A549 (cell line): ENCODE data around the gene STXBP6. TPM values are rescaled to one million over a fixed set of nuclear protein-coding genes. Genes with fewer than 3 reads are reported as not detected.

Experiments
- ATAC-seq, 2 experiments: fragments of 200-7000 bp in 1 of 2; fragments of >200 bp in 1 of 2; cut with Nextera tagmentation in 1 of 2; cut with Tn5 transposase in 1 of 2; 3 replicates each; pipeline versions ENCODE4 v1.8.0 to v1.9.1; 2018 to 2020; ENCODE audit warnings: mild to moderate bottlenecking in 1 of 2, moderate library complexity in 1 of 2
- CTCF ChIA-PET: fragments of 300-600 bp; sonication (Branson Sonifier 250); formaldehyde crosslinking; extraction: SDS; loops from one replicate; lab custom pipeline; 2021; ENCODE audit warnings: antibody characterized with exemption, inconsistent platforms; lab: Yijun Ruan, JAX
- POLR2A ChIA-PET: fragments of 350-600 bp; formaldehyde crosslinking; extraction: SDS; loops from one replicate; lab custom pipeline; 2021; ENCODE audit warnings: antibody characterized with exemption, inconsistent platforms; lab: Yijun Ruan, JAX
- DNase-seq, 2 experiments: peaks; one replicate each; pipeline versions ENCODE4 v3.0.0 to v3.0.0-alpha.2; 2011 to 2016; ENCODE audit warnings: low read depth in 1 of 2, low spot score in 1 of 2
- FAIRE-seq: peaks from 2 replicates; lab custom pipeline; 2011; peaks lifted over from hg19 to GRCh38; lab: Jason Lieb, UNC
- H3K27ac ChIP-seq, 2 experiments: fragments of >200 bp; sonication (Bioruptor Twin); formaldehyde crosslinking; 3 replicates each; pipeline ENCODE4 v1.5.1; 2016 to 2017
- H3K4me1 ChIP-seq: fragments of >200 bp; sonication (Bioruptor Twin); formaldehyde crosslinking; 3 replicates; pipeline ENCODE4 v1.6.1; 2016
- H3K4me2 ChIP-seq: fragments of >200 bp; sonication (Bioruptor Twin); formaldehyde crosslinking; 3 replicates; pipeline ENCODE4 v1.6.1; 2016
- H3K4me3 ChIP-seq: fragments of >200 bp; sonication (Bioruptor Twin); formaldehyde crosslinking; 3 replicates; pipeline ENCODE4 v1.5.1; 2016
- H3K9me3 ChIP-seq: fragments of >200 bp; sonication (Bioruptor Twin); formaldehyde crosslinking; 3 replicates; pipeline ENCODE4 v1.6.1; 2016
- CTCF ChIP-seq: fragments of >200 bp; sonication (Bioruptor Twin); formaldehyde crosslinking; IDR thresholded peaks from 3 replicates; pipeline ENCODE4 v1.5.1; 2016
- ESRRA ChIP-seq: fragments of 150-350 bp; IDR thresholded peaks from 2 replicates; pipeline ENCODE4 v1.6.1; 2014; ENCODE audit warnings: mild to moderate bottlenecking, low read length, borderline replicate concordance
- FOXS1 ChIP-seq: fragments of 250-450 bp; sonication (Bioruptor Pico); IDR thresholded peaks from 2 replicates; pipeline ENCODE4 v1.5.0; 2020; ENCODE audit warnings: mild to moderate bottlenecking, moderate library complexity
- GATA3 ChIP-seq: IDR thresholded peaks from 2 replicates; pipeline ENCODE4 v1.6.1; 2012; ENCODE audit warnings: borderline replicate concordance
- HEYL ChIP-seq: fragments of 250-450 bp; sonication (Bioruptor Pico); IDR thresholded peaks from 2 replicates; pipeline ENCODE4 v1.8.0; 2021; ENCODE audit warnings: mild to moderate bottlenecking, moderate library complexity
- JUN ChIP-seq, 2 experiments: fragments of >200 bp; sonication (Bioruptor Twin); formaldehyde crosslinking; IDR thresholded peaks; 2 replicates in 1 of 2; 3 replicates in 1 of 2; pipeline ENCODE4 v1.6.1; 2016 to 2017
- JUNB ChIP-seq: fragments of >200 bp; sonication (Bioruptor Twin); formaldehyde crosslinking; IDR thresholded peaks from 2 replicates; pipeline ENCODE4 v1.6.1; 2016
- MAFK ChIP-seq: fragments of 450-650 bp; IDR thresholded peaks from 2 replicates; pipeline ENCODE4 v1.6.1; 2014; ENCODE audit not compliant: partially characterized antibody
- PBX3 ChIP-seq: IDR thresholded peaks from 2 replicates; pipeline ENCODE4 v1.6.1; 2012
- POLR2A ChIP-seq: IDR thresholded peaks from 2 replicates; pipeline ENCODE4 v1.6.1; 2012; ENCODE audit warnings: mild to moderate bottlenecking, low read length
- POLR2AphosphoS2 ChIP-seq: conservative IDR thresholded peaks from 2 replicates; pipeline ENCODE4 v1.6.1; 2012; ENCODE audit warnings: low read length, improper control_type of control experiment, inconsistent platforms
- RARB ChIP-seq: fragments of 250-450 bp; sonication (Bioruptor Pico); IDR thresholded peaks from 2 replicates; pipeline ENCODE4 v1.8.0; 2021; ENCODE audit warnings: mild to moderate bottlenecking, moderate library complexity
- REST ChIP-seq: fragments of 200-600 bp; sonication (generic); IDR thresholded peaks from 2 replicates; pipeline ENCODE4 v1.6.1; 2016; ENCODE audit warnings: antibody characterized with exemption, mild to moderate bottlenecking, moderate library complexity
- RNF2 ChIP-seq: fragments of 200-600 bp; sonication (generic); IDR thresholded peaks from 2 replicates; pipeline ENCODE4 v1.6.1; 2016; ENCODE audit warnings: low read depth, mild to moderate bottlenecking, antibody characterized with exemption, moderate library complexity, borderline replicate concordance
- SREBF2 ChIP-seq: fragments of 450-650 bp; IDR thresholded peaks from 2 replicates; pipeline ENCODE4 v1.6.1; 2014; ENCODE audit warnings: mild to moderate bottlenecking, moderate library complexity
- WGBS: methylation state at CpG from one replicate; pipeline ENCODE4 v1.1.6; 2017; ENCODE audit errors: missing lambda C conversion rate; 5-methylcytosine and 5-hydroxymethylcytosine counted together
- polyA plus RNA-seq, 4 experiments: library from polyadenylated mRNA; depleted of rRNA in 3 of 4; stranded (reverse); fragments of >200 nt; fragmentation: RNase III in 1 of 4; extraction: RNeasy Plus Mini Kit Qiagen cat#74134 plus additional on column Dnase treatment in 1 of 4; gene quantifications; 2 replicates in 3 of 4; 3 replicates in 1 of 4; pipeline ENCODE4 v1.2.3, GENCODE V29; 2011 to 2017

Gene STXBP6
- polyA plus RNA-seq, 2 of the 4 experiments (the other 2 are of a cell fraction): 1.7 to 6.3 TPM

- 17% methylated on average over 1 of the region's 1 CpG for WGBS
These were observed 114.2 kb downstream of the STXBP6 start for GRCh38 chr14:24935796-24936195.

GRCh38 chr14:24928386-24928900 lies 121.5 kb downstream of the STXBP6 start:
- CTCF ChIA-PET: no interaction called here
- POLR2A ChIA-PET: no interaction called here
- ATAC-seq (no peak), FAIRE-seq (no peak), DNase-seq (no peak)
- H3K4me1 ChIP-seq: no peaks in the 10 kb centered on the region
- H3K4me3 ChIP-seq: no peak overlapping the region
- TF ChIP-seq FOXS1 (CRISPR knock-in tag): no peak
- TF ChIP-seq HEYL: no peak
- no peak for TF ChIP-seq POLR2AphosphoS2
- no peak for TF ChIP-seq JUNB
- TF ChIP-seq GATA3: no peak
- no peak for TF ChIP-seq POLR2A
- TF ChIP-seq RARB (CRISPR knock-in tag): no peak
- no peak for TF ChIP-seq PBX3
- no peaks in the 10 kb centered on the region for H3K9me3 ChIP-seq
- WGBS: 43% methylated on average over 1 of the region's 1 CpG
- H3K27ac ChIP-seq: no peak overlapping the region
- no peak overlapping the region for H3K4me2 ChIP-seq

More at GRCh38 chr14:24935796-24936195, 114.2 kb downstream of the STXBP6 start:
- ChIA-PET CTCF (no interaction called here), POLR2A (no interaction called here)
- ATAC-seq (no peak), FAIRE-seq (no peak), DNase-seq (no peak)
- Histone ChIP-seq H3K9me3 (no peaks in the 10 kb centered on the region), H3K4me2 (no peak overlapping the region), H3K4me3 (no peak overlapping the region), H3K4me1 (no peaks in the 10 kb centered on the region), H3K27ac (no peak overlapping the region)
- TF ChIP-seq JUNB: no peak
- TF ChIP-seq SREBF2: no peak
- TF ChIP-seq RNF2: no peak
- no peak for TF ChIP-seq REST

GRCh38 chr14:24927809-24928208 lies 122.1 kb downstream of the STXBP6 start:
- WGBS: 19% methylated on average over 4 of the region's 4 CpGs
- H3K9me3 ChIP-seq: no peaks in the 10 kb centered on the region
- no peak overlapping the region for H3K27ac ChIP-seq
- no peak overlapping the region for H3K4me3 ChIP-seq
- DNase-seq (no peak), ATAC-seq (no peak), FAIRE-seq (no peak)
- ChIA-PET POLR2A (no interaction called here), CTCF (no interaction called here)
- H3K4me2 ChIP-seq: no peak overlapping the region
- H3K4me1 ChIP-seq: no peaks in the 10 kb centered on the region
- no peak for TF ChIP-seq MAFK
- no peak for TF ChIP-seq SREBF2
- no peak for TF ChIP-seq JUN (IDR thresholded peaks at IDR 0.05)
- no peak for TF ChIP-seq CTCF
- no peak for TF ChIP-seq ESRRA
